OCI-LY7 (cell line): Measurements from ENCODE around the gene PAX4. TPM values are rescaled to one million over a fixed set of nuclear protein-coding genes. Genes with fewer than 3 reads are reported as not detected.
"Not testable (repeated sequence)": the region's sequence is repeated elsewhere in the genome, so short reads cannot be mapped to it uniquely, and the experiment has no call there.

Experiments
- BruUV-seq: library from RNA; stranded (reverse); fragments of 400-500 nt; replicated peaks from 2 replicates; lab custom pipeline; 2021; lab: Mats Ljungman, UMichigan
- CTCF ChIA-PET: fragments of 300-600 bp; sonication (Branson Sonifier 250); formaldehyde crosslinking; loops from one replicate; lab custom pipeline; 2022; ENCODE audit warnings: antibody characterized with exemption; ENCODE audit not compliant: unreplicated experiment; lab: Charles Lee
- POLR2A ChIA-PET: fragments of 300-600 bp; sonication (Branson Sonifier 250); formaldehyde crosslinking; loops from one replicate; lab custom pipeline; 2022; ENCODE audit warnings: antibody characterized with exemption; lab: Charles Lee
- DNase-seq: peaks from one replicate; pipeline ENCODE4 v3.0.0-alpha.2; 2015; ENCODE audit warnings: low spot score
- H2AFZ ChIP-seq: fragments of 200-600 bp; sonication (generic), shearing (Covaris generic); 2 replicates; pipeline ENCODE4 v1.6.1; 2014; ENCODE audit warnings: mild to moderate bottlenecking, antibody characterized with exemption, low read length, moderate library complexity
- H3K27ac ChIP-seq: fragments of 200-600 bp; sonication (generic); 2 replicates; pipeline ENCODE4 v1.5.1; 2014; ENCODE audit warnings: mixed run types, low read depth, mild to moderate bottlenecking, moderate library complexity, low read length, inconsistent platforms; ENCODE audit not compliant: poor library complexity, severe bottlenecking
- H3K36me3 ChIP-seq: fragments of 200-600 bp; sonication (generic); 2 replicates; pipeline ENCODE4 v1.6.1; 2014; ENCODE audit warnings: mild to moderate bottlenecking, antibody characterized with exemption, low read length, moderate library complexity, mixed read lengths; ENCODE audit not compliant: insufficient read depth
- H3K4me1 ChIP-seq: fragments of 200-600 bp; sonication (generic); 2 replicates; pipeline ENCODE4 v1.5.1; 2014; ENCODE audit warnings: mild to moderate bottlenecking, low read length; ENCODE audit not compliant: insufficient read depth, poor library complexity, severe bottlenecking
- H3K4me2 ChIP-seq: fragments of 200-600 bp; sonication (generic); 2 replicates; pipeline ENCODE4 v1.6.1; 2014; ENCODE audit warnings: mild to moderate bottlenecking, low read length
- H3K4me3 ChIP-seq: fragments of 200-600 bp; sonication (generic); 2 replicates; pipeline ENCODE4 v1.5.1; 2014; ENCODE audit warnings: mild to moderate bottlenecking, low read depth, low read length; ENCODE audit not compliant: poor library complexity, severe bottlenecking
- H3K79me2 ChIP-seq: fragments of 200-600 bp; sonication (generic); 2 replicates; pipeline ENCODE4 v1.6.1; 2016; ENCODE audit warnings: low read depth, mild to moderate bottlenecking, low read length, moderate library complexity, mixed read lengths; ENCODE audit not compliant: insufficient read depth
- H3K9me2 ChIP-seq: fragments of 200-600 bp; sonication (generic); 2 replicates; pipeline ENCODE4 v1.6.1; 2016; ENCODE audit warnings: mild to moderate bottlenecking, low read length, mixed read lengths; ENCODE audit not compliant: insufficient read depth
- H3K9me3 ChIP-seq: fragments of 200-600 bp; sonication (generic); 2 replicates; pipeline ENCODE4 v1.6.1; 2014; ENCODE audit warnings: mild to moderate bottlenecking, mixed run types, low read length, mixed read lengths
- H4K20me1 ChIP-seq: fragments of 200-600 bp; sonication (generic); 2 replicates; pipeline ENCODE4 v1.6.1; 2014; ENCODE audit warnings: mild to moderate bottlenecking, antibody characterized with exemption, low read length, moderate library complexity, mixed read lengths; ENCODE audit not compliant: insufficient read depth
- EZH2phosphoT487 ChIP-seq: fragments of 200-600 bp; sonication (generic); IDR thresholded peaks from 2 replicates; pipeline ENCODE4 v1.6.1; 2018; ENCODE audit warnings: low read depth, borderline replicate concordance, mild to moderate bottlenecking, mixed run types, antibody characterized with exemption, low read length, moderate library complexity, mixed read lengths
- intact Hi-C: fragments of 100-400 bp; cut with micrococcal nuclease; formaldehyde crosslinking; loops from one replicate; pipeline ENCODE4 v1.10.0; 2022; ENCODE audit not compliant: unreplicated experiment
- total RNA-seq, 2 experiments: library from RNA; depleted of rRNA in 1 of 2; stranded (reverse); fragments of >200 nt in 1 of 2; shearing (Covaris generic) in 1 of 2; gene quantifications; 2 replicates each; pipeline ENCODE4 v1.2.3, GENCODE V29; 2014 to 2022
- TF ChIP-seq, protein P1 (sequence below): fragments of 200-600 bp; sonication (generic); conservative IDR thresholded peaks from 2 replicates; pipeline ENCODE4 v1.5.1; 2014; ENCODE audit warnings: mild to moderate bottlenecking, antibody characterized with exemption, low read length, moderate library complexity, mixed read lengths

The PAX4 gene
- total RNA-seq, 2 experiments from 2014 or later: not detected

DNA sequence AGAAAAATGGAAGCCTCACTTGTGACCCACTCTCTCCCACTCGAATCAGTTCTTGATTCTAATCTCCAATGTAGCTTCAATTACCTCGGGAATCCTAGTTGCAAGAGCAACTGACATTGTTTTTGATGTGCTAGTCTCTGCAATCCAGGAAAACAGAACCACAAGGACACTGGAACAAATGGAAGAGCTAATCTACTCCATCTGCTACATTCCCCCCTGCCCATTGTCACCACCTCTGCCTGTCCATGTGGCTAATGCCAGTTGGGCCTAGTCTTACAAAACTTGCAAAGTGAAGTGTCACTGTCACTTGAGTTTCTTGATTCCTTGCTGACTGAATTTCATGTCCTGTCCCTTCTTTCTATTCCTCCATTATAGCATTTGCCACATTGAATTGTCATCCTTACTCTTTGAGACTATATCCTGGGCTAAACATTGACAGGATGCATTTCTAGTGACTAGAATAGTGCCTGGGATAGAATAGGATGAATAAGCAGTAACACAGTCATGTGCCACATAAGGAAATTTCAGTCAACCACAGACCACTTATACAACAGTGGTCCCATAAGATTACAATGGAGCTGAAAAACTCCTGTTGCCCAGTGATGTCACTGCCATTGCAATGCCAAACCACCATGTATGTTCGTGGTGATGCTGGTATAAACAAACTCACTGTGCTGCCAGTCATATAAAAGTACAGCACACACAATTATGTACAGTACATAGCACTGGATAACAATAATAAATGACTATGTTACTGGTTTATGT, 46.0 kb downstream of the PAX4 start:
- Histone ChIP-seq H3K4me3 (no peak overlapping the region), H3K9me2 (no peaks in the 10 kb centered on the region), H2AFZ (no peak overlapping the region), H3K36me3 (no peaks in the 10 kb centered on the region), H3K9me3 (no peaks in the 10 kb centered on the region), H3K4me1 (no peaks in the 10 kb centered on the region), H3K79me2 (no peaks in the 10 kb centered on the region), H3K27ac (no peak overlapping the region), H3K4me2 (no peak overlapping the region), H4K20me1 (no peaks in the 10 kb centered on the region)
- no peak for TF ChIP-seq EZH2phosphoT487
- TF ChIP-seq, protein P1, sequence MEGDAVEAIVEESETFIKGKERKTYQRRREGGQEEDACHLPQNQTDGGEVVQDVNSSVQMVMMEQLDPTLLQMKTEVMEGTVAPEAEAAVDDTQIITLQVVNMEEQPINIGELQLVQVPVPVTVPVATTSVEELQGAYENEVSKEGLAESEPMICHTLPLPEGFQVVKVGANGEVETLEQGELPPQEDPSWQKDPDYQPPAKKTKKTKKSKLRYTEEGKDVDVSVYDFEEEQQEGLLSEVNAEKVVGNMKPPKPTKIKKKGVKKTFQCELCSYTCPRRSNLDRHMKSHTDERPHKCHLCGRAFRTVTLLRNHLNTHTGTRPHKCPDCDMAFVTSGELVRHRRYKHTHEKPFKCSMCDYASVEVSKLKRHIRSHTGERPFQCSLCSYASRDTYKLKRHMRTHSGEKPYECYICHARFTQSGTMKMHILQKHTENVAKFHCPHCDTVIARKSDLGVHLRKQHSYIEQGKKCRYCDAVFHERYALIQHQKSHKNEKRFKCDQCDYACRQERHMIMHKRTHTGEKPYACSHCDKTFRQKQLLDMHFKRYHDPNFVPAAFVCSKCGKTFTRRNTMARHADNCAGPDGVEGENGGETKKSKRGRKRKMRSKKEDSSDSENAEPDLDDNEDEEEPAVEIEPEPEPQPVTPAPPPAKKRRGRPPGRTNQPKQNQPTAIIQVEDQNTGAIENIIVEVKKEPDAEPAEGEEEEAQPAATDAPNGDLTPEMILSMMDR: no peak
- ChIA-PET CTCF (no interaction called here), POLR2A (interaction anchor here (0.6 to 1.0 kb wide), 3 partner anchors 11 to 403 kb away, joined by 3 read pairs; no protein-coding TSS in a partner anchor)
- no peak for DNase-seq
- no TSS peak for BruUV-seq
- intact Hi-C loops: no loop called here

DNA sequence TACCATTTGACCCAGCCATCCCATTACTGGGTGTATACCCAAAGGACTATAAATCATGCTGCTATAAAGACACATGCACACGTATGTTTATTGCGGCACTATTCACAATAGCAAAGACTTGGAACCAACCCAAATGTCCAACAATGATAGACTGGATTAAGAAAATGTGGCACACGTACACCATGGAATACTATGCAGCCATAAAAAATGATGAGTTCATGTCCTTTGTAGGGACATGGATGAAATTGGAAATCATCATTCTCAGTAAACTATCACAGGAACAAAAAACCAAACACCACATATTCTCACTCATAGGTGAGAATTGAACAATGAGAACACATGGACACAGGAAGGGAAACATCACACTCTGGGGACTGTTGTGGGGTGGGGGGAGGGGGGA, 49.9 kb downstream of the PAX4 start:
- H3K4me1 ChIP-seq, POLR2A ChIA-PET, H3K4me3 ChIP-seq, H3K9me3 ChIP-seq, BruUV-seq, intact Hi-C loops, H3K36me3 ChIP-seq, H4K20me1 ChIP-seq, H3K27ac ChIP-seq, H3K9me2 ChIP-seq, H2AFZ ChIP-seq, H3K79me2 ChIP-seq, H3K4me2 ChIP-seq, CTCF ChIA-PET, DNase-seq: not testable (repeated sequence)

DNA sequence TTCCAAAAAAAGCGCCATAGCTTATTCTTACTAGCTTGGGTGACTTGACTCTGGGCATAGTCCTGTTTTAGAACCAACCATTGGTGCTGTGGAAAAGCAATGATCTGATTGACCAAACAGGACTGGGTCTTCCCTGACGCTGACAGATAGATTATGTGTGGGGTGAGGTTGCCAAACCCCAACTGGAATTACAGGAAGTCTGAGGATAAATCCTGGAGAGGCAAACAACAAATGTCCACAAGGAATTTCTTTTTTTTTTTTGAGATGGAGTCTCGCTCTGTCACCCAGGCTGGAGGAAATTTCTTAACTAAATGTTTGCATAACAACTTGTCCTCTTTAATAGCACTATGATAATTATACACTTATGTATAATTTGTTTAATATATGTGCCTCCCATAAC, 51.7 kb downstream of the PAX4 start:
- Histone ChIP-seq H3K27ac (no peak overlapping the region), H3K4me3 (no peak overlapping the region), H3K36me3 (no peaks in the 10 kb centered on the region), H3K4me2 (no peak overlapping the region), H3K9me2 (no peaks in the 10 kb centered on the region), H4K20me1 (no peaks in the 10 kb centered on the region), H2AFZ (no peak overlapping the region), H3K4me1 (no peaks in the 10 kb centered on the region), H3K79me2 (no peaks in the 10 kb centered on the region), H3K9me3 (no peaks in the 10 kb centered on the region)
- ChIA-PET CTCF (no interaction called here), POLR2A (no interaction called here)
- BruUV-seq: no TSS peak
- intact Hi-C loops: no loop called here
- no peak for DNase-seq
- TF ChIP-seq, protein P1: no peak
- TF ChIP-seq EZH2phosphoT487: no peak

Other genes starting within 250 kb of the PAX4 start
- 23.8 and 23.9 TPM in 2 replicates for gene ZNF800, start 225.4 kb downstream of the PAX4 start, total RNA-seq (2014; rRNA removed; shearing (Covaris generic))
- gene ZNF800, start 225.4 kb downstream of the PAX4 start, total RNA-seq (2022): 42.2 and 44.0 TPM in 2 replicates
- gene GCC1, start 32.5 kb downstream of the PAX4 start, total RNA-seq (2014; rRNA removed; shearing (Covaris generic)): 13.3 and 15.1 TPM in 2 replicates
- gene GCC1, start 32.5 kb downstream of the PAX4 start, total RNA-seq (2022): 17.0 and 18.3 TPM in 2 replicates
- gene ARF5, start 29.7 kb downstream of the PAX4 start, total RNA-seq (2014; rRNA removed; shearing (Covaris generic)): 162 and 165 TPM in 2 replicates
- 149 and 151 TPM in 2 replicates for gene ARF5, start 29.7 kb downstream of the PAX4 start, total RNA-seq (2022)
- 0.32 and 3.0 TPM in 2 replicates for gene FSCN3, start 24.4 kb downstream of the PAX4 start, total RNA-seq (2014; rRNA removed; shearing (Covaris generic))
- 0.98 and 1.5 TPM in 2 replicates for gene FSCN3, start 24.4 kb downstream of the PAX4 start, total RNA-seq (2022)
- gene SND1, start 34.1 kb upstream of the PAX4 start, total RNA-seq (2014; rRNA removed; shearing (Covaris generic)): 111 and 112 TPM in 2 replicates
- 221 and 225 TPM in 2 replicates for gene SND1, start 34.1 kb upstream of the PAX4 start, total RNA-seq (2022)